ENCODE data around the gene ITIH4. TPM values are rescaled to one million over a fixed set of nuclear protein-coding genes. Genes with fewer than 3 reads are reported as not detected.
A peak's percentile ranks its signal among the peaks of the same experiment; 100 is the strongest.

The ITIH4 gene
- total and polyA plus RNA-seq, 9 of the 15 experiments (the other 6 are each of a cell fraction or from before 2014, with no cell fraction given) = 0.09 to 0.62 (median 0.20) TPM; not detected in 6

- no peaks in the 10 kb centered on the region for H3K9me1 ChIP-seq (ENCODE audit: control insufficient read depth, insufficient read depth, low read length)
- H3K9ac ChIP-seq (ENCODE audit: insufficient read depth in 1 of 2, low read depth in 2 of 2, low read length in 2 of 2) = no peak overlapping the region
- H4K20me1 ChIP-seq (replicated peaks; ENCODE audit: control insufficient read depth, insufficient read depth, low read length) = no peaks in the 10 kb centered on the region
- H3K4me1 ChIP-seq (replicated peaks in 1 of 2; ENCODE audit: control insufficient read depth in 2 of 2, insufficient read depth in 2 of 2, low read length in 2 of 2) = no peaks in the 10 kb centered on the region; a peak in 2 of 5 replicates
- 1% methylated on average over 8 of the region's 8 CpGs for WGBS (ENCODE audit: insufficient coverage, low coverage, missing lambda C conversion rate)
- ChIA-PET CTCF (ENCODE audit: low intra/inter-chr PET ratio) (no interaction called here), POLR2A (interaction anchor here (0.6 to 1.3 kb wide), 2 partner anchors 9 to 287 kb away, joined by 3 to 6 read pairs; partner anchors contain the start of gene NEK4)
- H3K4me2 ChIP-seq (ENCODE audit: insufficient read depth, low read length) = no peak overlapping the region
- H3K36me3 ChIP-seq (ENCODE audit: control insufficient read depth, insufficient read depth, low read length) = no peaks in the 10 kb centered on the region
- in situ Hi-C loops (cut with MboI) = no loop called here
- H2AFZ ChIP-seq (ENCODE audit: low read depth, low read length) = no peak overlapping the region
- H3K27me3 ChIP-seq (ENCODE audit: control insufficient read depth in 2 of 2, insufficient read depth in 2 of 2, low read length in 2 of 2) = peaks cover 0 to 33% of the 10 kb centered on the region in 2 experiments; a peak in 2 of 5 replicates
- DNase-seq (ENCODE audit: extremely low read depth in 1 of 4, low spot score in 3 of 4) (no peak), FAIRE-seq (no peak), ATAC-seq (no peak)
- no TSS peak for BruUV-seq (replicated peaks)
- TF ChIP-seq ZNF121 (CRISPR knock-in tag; conservative IDR thresholded peaks at IDR 0.05) (peak; percentile 28; the same call in 1 of the 2 replicates), CHD7 (IDR thresholded peaks at IDR 0.05; ENCODE audit: low read depth, low read length) (no peak)
- H3K4me3 ChIP-seq = no peak overlapping the region
- H3K9me3 ChIP-seq (replicated peaks; ENCODE audit: control insufficient read depth, insufficient read depth, low read depth, low read length) = no peaks in the 10 kb centered on the region
- intact Hi-C loops (cut with micrococcal nuclease) = no loop called here
- H3K27ac ChIP-seq (ENCODE audit: extremely low read depth, low read depth, low read length) = no peak overlapping the region
- no peaks in the 10 kb centered on the region for H3K79me2 ChIP-seq (ENCODE audit: control insufficient read depth, insufficient read depth, low read length)
Observed at GRCh38 chr3:52779837-52780585, 50.5 kb downstream of the ITIH4 start.

All from K562 (cell line).